ENCODE data around the gene SLC12A9.

- TF ChIP-seq, protein P1, sequence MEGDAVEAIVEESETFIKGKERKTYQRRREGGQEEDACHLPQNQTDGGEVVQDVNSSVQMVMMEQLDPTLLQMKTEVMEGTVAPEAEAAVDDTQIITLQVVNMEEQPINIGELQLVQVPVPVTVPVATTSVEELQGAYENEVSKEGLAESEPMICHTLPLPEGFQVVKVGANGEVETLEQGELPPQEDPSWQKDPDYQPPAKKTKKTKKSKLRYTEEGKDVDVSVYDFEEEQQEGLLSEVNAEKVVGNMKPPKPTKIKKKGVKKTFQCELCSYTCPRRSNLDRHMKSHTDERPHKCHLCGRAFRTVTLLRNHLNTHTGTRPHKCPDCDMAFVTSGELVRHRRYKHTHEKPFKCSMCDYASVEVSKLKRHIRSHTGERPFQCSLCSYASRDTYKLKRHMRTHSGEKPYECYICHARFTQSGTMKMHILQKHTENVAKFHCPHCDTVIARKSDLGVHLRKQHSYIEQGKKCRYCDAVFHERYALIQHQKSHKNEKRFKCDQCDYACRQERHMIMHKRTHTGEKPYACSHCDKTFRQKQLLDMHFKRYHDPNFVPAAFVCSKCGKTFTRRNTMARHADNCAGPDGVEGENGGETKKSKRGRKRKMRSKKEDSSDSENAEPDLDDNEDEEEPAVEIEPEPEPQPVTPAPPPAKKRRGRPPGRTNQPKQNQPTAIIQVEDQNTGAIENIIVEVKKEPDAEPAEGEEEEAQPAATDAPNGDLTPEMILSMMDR (IDR thresholded peaks at IDR 0.05; ENCODE audit: low read length): no peak
- TF ChIP-seq EZH2phosphoT487 (IDR thresholded peaks at IDR 0.05; ENCODE audit: low read length): no peak
Measured at GRCh38 chr7:100887516-100888290, 35.2 kb downstream of the SLC12A9 start.

All from MM.1S (cell line).